CD4-positive, alpha-beta T cell treated with Interleukin-15 for 1 hour (primary cell): ENCODE results near the gene B3GNT9.
"Not testable (repeated sequence)": the region's sequence is repeated elsewhere in the genome, so short reads cannot be mapped to it uniquely, and the experiment has no call there.

Experiments
- DNase-seq: peaks from one replicate; pipeline ENCODE4 v3.0.0-alpha.2; 2020

Gene B3GNT9

GRCh38 chr16:67149276-67150046 is 1.3 kb downstream of the B3GNT9 start:
- DNase-seq, result peak; percentile 2

- DNase-seq, result peak; percentile 7
These were observed 2.0 kb downstream of the B3GNT9 start for GRCh38 chr16:67148656-67149275.

- peak; percentile 4 for DNase-seq
These were observed 2.6 kb downstream of the B3GNT9 start for GRCh38 chr16:67148221-67148620.

GRCh38 chr16:67147437-67148140 is 3.2 kb downstream of the B3GNT9 start:
- DNase-seq, result peak; percentile 4

- peak; percentile 4 for DNase-seq
These were observed 4.1 kb downstream of the B3GNT9 start for GRCh38 chr16:67146523-67147357.

GRCh38 chr16:67145746-67146145 is 5.1 kb downstream of the B3GNT9 start:
- no peak for DNase-seq

GRCh38 chr16:67144943-67145342 is 5.9 kb downstream of the B3GNT9 start:
- no peak for DNase-seq

GRCh38 chr16:67142342-67142741 is 8.5 kb downstream of the B3GNT9 start:
- DNase-seq, result no peak

GRCh38 chr16:67141391-67141790 is 9.4 kb downstream of the B3GNT9 start:
- DNase-seq, result no peak

GRCh38 chr16:67137605-67138004 is 13.2 kb downstream of the B3GNT9 start:
- DNase-seq, result no peak

GRCh38 chr16:67129422-67129821 is 21.4 kb downstream of the B3GNT9 start:
- no peak for DNase-seq

GRCh38 chr16:67128887-67129286 is 21.9 kb downstream of the B3GNT9 start:
- no peak for DNase-seq

- DNase-seq, result no peak
These were observed 22.4 kb downstream of the B3GNT9 start for GRCh38 chr16:67128417-67128816.

- DNase-seq, result not testable (repeated sequence)
These were observed 28.0 kb downstream of the B3GNT9 start for GRCh38 chr16:67122799-67123198.

- no peak for DNase-seq
These were observed 30.8 kb downstream of the B3GNT9 start for GRCh38 chr16:67120025-67120424.

GRCh38 chr16:67117716-67118115 is 33.1 kb downstream of the B3GNT9 start:
- DNase-seq, result no peak

- DNase-seq, result peak; percentile 28
These were observed 34.1 kb downstream of the B3GNT9 start for GRCh38 chr16:67116388-67117311.

- no peak for DNase-seq
These were observed 35.2 kb downstream of the B3GNT9 start for GRCh38 chr16:67115639-67116038.

GRCh38 chr16:67114793-67115192 is 36.0 kb downstream of the B3GNT9 start:
- DNase-seq, result no peak

GRCh38 chr16:67112591-67113399 is 38.0 kb downstream of the B3GNT9 start:
- DNase-seq, result no peak

GRCh38 chr16:67111951-67112444 is 38.8 kb downstream of the B3GNT9 start:
- no peak for DNase-seq
